ENCODE data around the gene STUM. TPM values are rescaled to one million over a fixed set of nuclear protein-coding genes. Genes with fewer than 3 reads are reported as not detected.

The STUM gene
- total RNA-seq, 2 experiments from 2014 or later: not detected

- Histone ChIP-seq H3K9me3 (ENCODE audit: control insufficient read depth in 1 of 2, insufficient read depth in 1 of 2, low read length in 2 of 2) (no peaks in the 10 kb centered on the region), H3K27me3 (ENCODE audit: control insufficient read depth in 1 of 2, insufficient read depth in 2 of 2, low read length in 2 of 2) (no peaks in the 10 kb centered on the region), H3K36me3 (ENCODE audit: insufficient read depth, low read length) (peaks cover 96% of the 10 kb centered on the region), H3K4me3 (ENCODE audit: low read length) (no peak overlapping the region), H3K4me1 (ENCODE audit: insufficient read depth, low read length) (peaks cover 87% of the 10 kb centered on the region), H3K27ac (ENCODE audit: low read depth in 1 of 2, low read length in 2 of 2) (peak overlapping the region; percentile 55 to 73)
- Mint-ChIP-seq H3K4me1 (ENCODE audit: low read depth) (peaks cover 45% of the 10 kb centered on the region), H3K27ac (no peak overlapping the region), H3K4me3 (peak overlapping the region; percentile 75), H3K36me3 (ENCODE audit: low read depth) (peaks cover 96% of the 10 kb centered on the region), H3K27me3 (no peaks in the 10 kb centered on the region), H3K9me3 (no peaks in the 10 kb centered on the region)
- ATAC-seq (ENCODE audit: poor library complexity) (peak; percentile 13), DNase-seq (peak in 1 of 14 experiments; percentile 60)
- POLR2A ChIA-PET: interaction anchor here (0.6 to 3.0 kb wide), 12 partner anchors 9 to 155 kb away, joined by 3 to 18 read pairs (median 4); no protein-coding TSS in a partner anchor
- intact Hi-C loops (cut with DNase I, micrococcal nuclease): no loop called here
- CTCF ChIA-PET: interaction anchor here (0.8 to 2.0 kb wide), 4 partner anchors 17 to 43 kb away, joined by 3 to 7 read pairs (median 4); no protein-coding TSS in a partner anchor
- no peak for TF ChIP-seq CTCF (IDR thresholded peaks at IDR 0.05)
These were observed 96.1 kb downstream of the STUM start for GRCh38 chr1:226644541-226645176.

- Histone ChIP-seq H3K27me3 (ENCODE audit: control insufficient read depth in 1 of 2, insufficient read depth in 2 of 2, low read length in 2 of 2) (no peaks in the 10 kb centered on the region), H3K27ac (ENCODE audit: low read depth in 1 of 2, low read length in 2 of 2) (peak overlapping the region; percentile 55 to 73), H3K4me1 (ENCODE audit: insufficient read depth, low read length) (peaks cover 79% of the 10 kb centered on the region), H3K36me3 (ENCODE audit: insufficient read depth, low read length) (peaks cover 88% of the 10 kb centered on the region), H3K9me3 (ENCODE audit: control insufficient read depth in 1 of 2, insufficient read depth in 1 of 2, low read length in 2 of 2) (no peaks in the 10 kb centered on the region), H3K4me3 (ENCODE audit: low read length) (no peak overlapping the region)
- Mint-ChIP-seq H3K27ac (no peak overlapping the region), H3K27me3 (no peaks in the 10 kb centered on the region), H3K4me3 (peak overlapping the region; percentile 34), H3K9me3 (no peaks in the 10 kb centered on the region), H3K36me3 (ENCODE audit: low read depth) (peaks cover 96% of the 10 kb centered on the region), H3K4me1 (ENCODE audit: low read depth) (peaks cover 45% of the 10 kb centered on the region)
- CTCF ChIA-PET: interaction anchor here (1.2 to 1.7 kb wide), 2 partner anchors 22 to 42 kb away, joined by 3 to 7 read pairs; no protein-coding TSS in a partner anchor
- ATAC-seq (ENCODE audit: poor library complexity) (peak; percentile 15), DNase-seq (peak in 2 of 14 experiments; percentile 40 to 52)
- intact Hi-C loops (cut with DNase I, micrococcal nuclease): no loop called here
- TF ChIP-seq CTCF (IDR thresholded peaks at IDR 0.05): no peak
- POLR2A ChIA-PET: interaction anchor here (0.6 to 3.0 kb wide), 7 partner anchors 8 to 155 kb away, joined by 3 to 18 read pairs (median 7); no protein-coding TSS in a partner anchor
These were observed 96.9 kb downstream of the STUM start for GRCh38 chr1:226645279-226645976.

DNA sequence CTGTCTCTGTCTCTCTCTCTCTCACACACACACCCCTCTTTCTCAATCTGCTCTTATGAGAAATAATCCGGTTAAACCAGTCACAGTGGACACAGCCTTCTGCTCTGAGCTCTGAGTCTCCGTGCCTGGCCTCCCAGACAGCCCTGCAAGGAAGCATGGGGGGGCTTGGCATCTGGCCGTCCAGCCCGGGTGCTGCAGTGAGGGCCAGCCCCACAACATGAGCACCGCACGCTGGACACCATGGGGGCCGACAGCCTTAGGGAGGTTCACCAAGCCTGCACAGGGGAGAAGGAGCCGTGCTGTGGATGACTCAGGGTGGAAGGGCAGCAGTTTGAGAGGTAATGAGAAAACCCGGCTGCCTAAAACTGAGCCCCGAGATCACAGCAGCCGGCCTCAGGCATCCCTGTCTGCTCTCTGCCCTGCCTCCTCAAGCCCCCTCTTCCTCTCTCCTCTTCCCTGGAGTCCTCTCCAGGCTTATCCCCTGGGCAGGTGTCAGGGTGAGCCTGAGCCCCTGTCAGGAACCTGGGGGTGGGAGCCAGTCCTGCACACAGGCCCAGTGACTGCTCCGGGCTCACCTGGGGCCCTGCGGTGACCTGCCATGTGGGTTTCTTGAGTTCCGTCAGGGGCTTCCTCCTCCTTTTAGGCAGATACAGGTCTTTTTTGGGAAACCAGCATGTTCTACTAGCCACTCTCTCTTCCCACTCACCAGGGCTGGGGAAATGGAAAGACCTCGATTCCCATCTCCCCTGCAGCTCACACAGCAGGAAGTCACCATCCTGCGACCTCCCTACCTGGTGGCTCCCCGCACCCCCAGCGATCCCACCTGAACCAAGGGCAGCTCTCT lies 97.7 kb downstream of the STUM start:
- ATAC-seq (ENCODE audit: poor library complexity) (no peak), DNase-seq (peak in 1 of 14 experiments; percentile 7)
- Mint-ChIP-seq H3K36me3 (ENCODE audit: low read depth) (peaks cover 95% of the 10 kb centered on the region), H3K27ac (no peak overlapping the region), H3K9me3 (no peaks in the 10 kb centered on the region), H3K27me3 (no peaks in the 10 kb centered on the region), H3K4me1 (ENCODE audit: low read depth) (peaks cover 45% of the 10 kb centered on the region), H3K4me3 (peak overlapping the region; percentile 34)
- no peak overlapping the region for H3K4me3 ChIP-seq (ENCODE audit: low read length)
- CTCF ChIA-PET: no interaction called here
- H3K27me3 ChIP-seq (ENCODE audit: control insufficient read depth in 1 of 2, insufficient read depth in 2 of 2, low read length in 2 of 2): no peaks in the 10 kb centered on the region
- no peak for TF ChIP-seq CTCF (IDR thresholded peaks at IDR 0.05)
- POLR2A ChIA-PET: interaction anchor here (1.9 to 2.6 kb wide), 2 partner anchors 8 to 34 kb away, joined by 7 to 18 read pairs; no protein-coding TSS in a partner anchor
- H3K9me3 ChIP-seq (ENCODE audit: control insufficient read depth in 1 of 2, insufficient read depth in 1 of 2, low read length in 2 of 2): no peaks in the 10 kb centered on the region
- peaks cover 76% of the 10 kb centered on the region for H3K4me1 ChIP-seq (ENCODE audit: insufficient read depth, low read length)
- peaks cover 80% of the 10 kb centered on the region for H3K36me3 ChIP-seq (ENCODE audit: insufficient read depth, low read length)
- peak overlapping the region; percentile 55 to 73 for H3K27ac ChIP-seq (ENCODE audit: low read depth in 1 of 2, low read length in 2 of 2)
- intact Hi-C loops (cut with DNase I, micrococcal nuclease): no loop called here

Data from CD4-positive, alpha-beta T cell (primary cell).